Natural killer cell (primary cell): ENCODE results near the gene PTPRN2. TPM values are rescaled to one million over a fixed set of nuclear protein-coding genes. Genes with fewer than 3 reads are reported as not detected.
A peak's percentile ranks its signal among the peaks of the same experiment; 100 is the strongest.

Experiments
- ATAC-seq, 3 donors: fragments of 150-1000 bp in 2 of 3; fragments of 200-7000 bp in 1 of 3; cut with Tn5 transposase; 1 replicate in 1 of 3; 2 replicates in 2 of 3; pipeline ENCODE4 v1.10.0; 2021; ENCODE audit warnings: mild to moderate bottlenecking in 2 of 3, moderate library complexity in 2 of 3
- DNase-seq, 2 donors: peaks; one replicate each; pipeline versions ENCODE4 v3.0.0 to v3.0.0-alpha.2; 2013 to 2021; ENCODE audit warnings: mixed read lengths in 1 of 2
- H3K27ac ChIP-seq: one replicate; pipeline ENCODE4 v1.5.1; 2013; ENCODE audit warnings: mild to moderate bottlenecking, low read length
- H3K27me3 ChIP-seq: one replicate; pipeline ENCODE4 v1.6.1; 2013; ENCODE audit warnings: low read length; ENCODE audit not compliant: control insufficient read depth, insufficient read depth
- H3K36me3 ChIP-seq: one replicate; pipeline ENCODE4 v1.6.1; 2013; ENCODE audit warnings: low read length; ENCODE audit not compliant: control insufficient read depth, insufficient read depth
- H3K4me1 ChIP-seq: one replicate; pipeline ENCODE4 v1.6.1; 2013; ENCODE audit warnings: low read length; ENCODE audit not compliant: control insufficient read depth, insufficient read depth
- H3K4me3 ChIP-seq: one replicate; pipeline ENCODE4 v1.5.1; 2013; ENCODE audit warnings: low read length
- H3K9me3 ChIP-seq: one replicate; pipeline ENCODE4 v1.6.1; 2013; ENCODE audit warnings: low read length; ENCODE audit not compliant: control insufficient read depth, insufficient read depth
- H3K27ac Mint-ChIP-seq, 2 donors: one replicate each; pipeline ENCODE4 v1.8.0; 2022; ENCODE audit warnings: mild to moderate bottlenecking in 2 of 2, mixed read lengths in 2 of 2, moderate library complexity in 1 of 2
- H3K27me3 Mint-ChIP-seq, 2 donors: one replicate each; pipeline ENCODE4 v1.8.0; 2022; ENCODE audit warnings: low read depth in 2 of 2, mixed read lengths in 2 of 2
- H3K36me3 Mint-ChIP-seq: one replicate; pipeline ENCODE4 v1.8.0; 2022; ENCODE audit warnings: mixed read lengths
- H3K4me1 Mint-ChIP-seq, 2 donors: one replicate each; pipeline ENCODE4 v1.8.0; 2022; ENCODE audit warnings: mixed read lengths in 2 of 2
- H3K4me3 Mint-ChIP-seq: one replicate; pipeline ENCODE4 v1.8.0; 2022; ENCODE audit warnings: mild to moderate bottlenecking, moderate library complexity, mixed read lengths
- H3K9me3 Mint-ChIP-seq, 2 donors: one replicate each; pipeline ENCODE4 v1.8.0; 2022; ENCODE audit warnings: mixed read lengths in 2 of 2
- CTCF ChIP-seq: fragments of 200-600 bp; IDR thresholded peaks from one replicate; pipeline ENCODE4 v1.8.0; 2022; ENCODE audit warnings: antibody characterized with exemption
- WGBS: methylation state at CpG from one replicate; pipeline ENCODE4 v1.1.7; 2013; ENCODE audit warnings: missing lambda C conversion rate; ENCODE audit not compliant: insufficient coverage; 5-methylcytosine and 5-hydroxymethylcytosine counted together
- intact Hi-C: fragments of 100-400 bp; cut with micrococcal nuclease; formaldehyde crosslinking; loops from one replicate; pipeline ENCODE4 v1.14.2; 2022
- total RNA-seq, 4 donors: library from RNA; stranded (reverse); fragments of 120-200 nt in 1 of 4; gene quantifications; one replicate each; pipeline versions ENCODE4 v1.2.3 to v1.2.4, GENCODE V29; 2013 to 2022

PTPRN2 gene
- total RNA-seq, 3 donors from 2014 or later (not counting 1 experiment from before 2014, with no cell fraction given) = 1.3 to 2.5 (median 1.9) TPM

DNA sequence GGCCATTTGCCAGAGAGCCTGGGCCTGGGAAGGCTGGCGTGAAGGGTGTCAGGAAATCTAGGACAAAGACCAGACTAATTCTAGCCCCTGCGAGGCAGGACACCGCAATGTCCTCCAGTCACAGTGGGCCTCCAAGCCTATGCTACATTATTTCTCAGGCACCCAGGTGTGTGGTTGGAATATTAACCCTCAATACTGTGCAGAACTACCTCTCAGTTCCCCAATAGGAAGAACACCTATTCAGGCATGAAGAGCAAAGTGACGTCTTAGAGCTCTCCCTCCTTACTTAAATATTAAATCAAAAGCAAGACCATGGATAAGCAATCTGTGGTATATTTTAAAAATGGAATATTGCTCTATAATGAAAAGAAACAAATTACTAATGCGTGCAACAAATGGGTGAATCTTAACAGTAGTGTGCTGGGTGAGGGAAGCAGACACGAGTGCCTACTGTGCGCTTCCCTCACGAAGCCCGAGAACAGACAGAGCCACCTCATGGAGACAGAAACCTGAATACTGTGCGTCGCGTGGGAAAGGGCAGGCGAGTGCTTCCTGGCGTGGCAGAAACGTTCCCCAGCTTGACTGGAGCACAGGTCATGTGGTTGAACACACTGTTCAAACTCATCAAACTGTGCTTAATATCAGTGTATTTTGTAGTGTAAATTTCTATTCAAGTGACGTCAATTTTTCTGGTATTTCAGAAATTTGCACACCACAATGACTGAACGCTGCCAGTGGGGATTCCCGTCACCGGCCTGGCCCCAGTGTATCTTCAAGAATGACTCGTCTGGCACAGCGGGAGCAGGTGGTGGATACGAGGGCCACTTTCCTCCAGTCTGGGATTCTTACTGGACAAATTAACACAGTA lies 15.5 kb upstream of the PTPRN2 start:
- Mint-ChIP-seq H3K27me3 (no peaks in the 10 kb centered on the region), H3K4me1 (no peaks in the 10 kb centered on the region), H3K9me3 (no peaks in the 10 kb centered on the region), H3K36me3 (no peaks in the 10 kb centered on the region), H3K4me3 (no peak overlapping the region), H3K27ac (no peak overlapping the region)
- no peak for TF ChIP-seq CTCF
- 84% methylated on average over 21 of the region's 22 CpGs for whole genome bisulfite sequencing
- DNase-seq (no peak), ATAC-seq (no peak)
- H3K27ac ChIP-seq = no peak overlapping the region
- H3K4me1 ChIP-seq = no peaks in the 10 kb centered on the region
- no peaks in the 10 kb centered on the region for H3K27me3 ChIP-seq
- intact Hi-C loops = no loop called here
- no peak overlapping the region for H3K4me3 ChIP-seq
- H3K36me3 ChIP-seq = no peaks in the 10 kb centered on the region
- H3K9me3 ChIP-seq = no peaks in the 10 kb centered on the region

DNA sequence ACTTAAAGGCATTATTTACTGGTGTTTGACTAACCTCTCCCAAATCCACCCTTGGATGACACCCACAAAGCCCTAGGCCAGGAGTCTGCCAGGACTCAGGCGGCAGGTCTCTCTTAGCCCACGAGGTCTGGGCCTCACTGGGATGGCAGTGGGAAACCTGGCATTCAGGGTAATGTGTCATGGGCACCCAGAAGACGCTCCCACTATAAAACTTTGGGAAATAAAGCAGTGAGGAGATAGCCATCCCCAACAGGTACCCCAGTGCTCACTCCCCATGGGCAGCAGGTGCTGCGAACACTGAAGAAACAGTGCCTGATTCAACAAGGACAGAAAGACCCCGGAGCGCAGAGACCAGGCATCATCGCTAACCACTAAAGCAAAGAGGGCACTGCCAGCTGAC lies 14.4 kb upstream of the PTPRN2 start:
- Mint-ChIP-seq H3K4me3 (no peak overlapping the region), H3K4me1 (no peaks in the 10 kb centered on the region), H3K27me3 (no peaks in the 10 kb centered on the region), H3K36me3 (no peaks in the 10 kb centered on the region), H3K9me3 (no peaks in the 10 kb centered on the region), H3K27ac (no peak overlapping the region)
- Histone ChIP-seq H3K27ac (no peak overlapping the region), H3K4me1 (no peaks in the 10 kb centered on the region), H3K4me3 (no peak overlapping the region), H3K36me3 (no peaks in the 10 kb centered on the region), H3K27me3 (no peaks in the 10 kb centered on the region), H3K9me3 (no peaks in the 10 kb centered on the region)
- no peak for TF ChIP-seq CTCF
- DNase-seq (no peak), ATAC-seq (no peak)
- WGBS = 86% methylated on average over 7 of the region's 7 CpGs
- intact Hi-C loops = no loop called here

DNA sequence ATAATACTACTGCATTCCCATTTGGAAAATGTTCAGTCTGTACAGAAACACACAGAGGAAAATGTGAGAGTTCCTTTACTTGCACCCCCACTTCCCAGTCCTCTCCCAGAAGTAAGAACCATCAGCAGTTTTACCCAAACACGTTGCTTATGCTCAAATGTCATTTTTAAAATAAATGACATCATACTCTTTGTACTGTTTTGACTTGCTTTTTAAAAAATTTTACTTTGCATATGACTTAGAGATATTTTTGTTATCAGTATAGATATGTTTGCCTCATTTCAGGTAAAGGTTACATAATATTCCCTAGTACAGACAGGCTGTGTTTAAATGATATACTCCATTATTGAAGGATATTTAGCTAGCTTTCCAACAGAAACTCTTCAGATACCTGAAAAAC lies 13.5 kb upstream of the PTPRN2 start:
- no peaks in the 10 kb centered on the region for H3K36me3 Mint-ChIP-seq
- DNase-seq = no peak
- intact Hi-C loops = no loop called here
- no peak overlapping the region for H3K4me3 ChIP-seq
- no peak overlapping the region for H3K27ac ChIP-seq
- no peak overlapping the region for H3K27ac Mint-ChIP-seq
- no peaks in the 10 kb centered on the region for H3K27me3 Mint-ChIP-seq
- TF ChIP-seq CTCF = no peak
- H3K9me3 Mint-ChIP-seq = no peaks in the 10 kb centered on the region
- no peak for ATAC-seq
- WGBS = 80% methylated on average over 1 of the region's 1 CpG
- no peaks in the 10 kb centered on the region for H3K36me3 ChIP-seq
- no peaks in the 10 kb centered on the region for H3K9me3 ChIP-seq
- H3K27me3 ChIP-seq = no peaks in the 10 kb centered on the region
- no peaks in the 10 kb centered on the region for H3K4me1 Mint-ChIP-seq
- no peaks in the 10 kb centered on the region for H3K4me1 ChIP-seq
- no peak overlapping the region for H3K4me3 Mint-ChIP-seq

DNA sequence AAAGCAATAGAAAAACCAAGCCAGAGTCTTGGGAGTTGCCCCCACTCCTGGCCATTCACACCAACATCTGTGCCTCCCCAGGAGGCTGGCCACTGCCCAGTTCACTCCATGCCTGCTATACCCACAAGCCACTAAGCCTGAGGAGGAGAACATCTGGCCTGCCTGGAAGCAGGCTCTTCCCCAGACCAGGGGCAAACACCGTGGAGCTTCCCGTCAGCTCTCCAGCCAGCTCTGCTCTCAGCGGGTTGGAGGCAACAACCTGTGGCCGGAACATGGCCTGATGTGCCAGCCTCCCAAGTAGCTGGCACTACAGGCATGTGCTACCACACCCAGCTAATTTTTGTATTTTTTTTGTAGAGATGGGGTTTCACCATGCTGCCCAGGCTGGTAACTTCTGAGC lies 9.1 kb upstream of the PTPRN2 start:
- ATAC-seq = no peak
- no peak overlapping the region for H3K27ac Mint-ChIP-seq

More for the DNA sequence above, 9.1 kb upstream of the PTPRN2 start:
- peaks cover 11% of the 10 kb centered on the region for H3K9me3 ChIP-seq
- H3K4me3 ChIP-seq = no peak overlapping the region
- WGBS = 98% methylated on average over 4 of the region's 4 CpGs
- no peaks in the 10 kb centered on the region for H3K36me3 ChIP-seq
- intact Hi-C loops = loop anchor here (10.0 kb wide), 1 partner anchor 252 kb away; no protein-coding TSS in a partner anchor
- Mint-ChIP-seq H3K4me1 (no peaks in the 10 kb centered on the region), H3K9me3 (no peaks in the 10 kb centered on the region), H3K36me3 (no peaks in the 10 kb centered on the region), H3K4me3 (peak overlapping the region; percentile 5), H3K27me3 (no peaks in the 10 kb centered on the region)
- no peak for TF ChIP-seq CTCF
- no peak for DNase-seq
- no peaks in the 10 kb centered on the region for H3K4me1 ChIP-seq
- no peaks in the 10 kb centered on the region for H3K27me3 ChIP-seq
- H3K27ac ChIP-seq = no peak overlapping the region
